Measurements from ENCODE around the gene STRN4. TPM values are rescaled to one million over a fixed set of nuclear protein-coding genes. Genes with fewer than 3 reads are reported as not detected.

Gene STRN4
- total RNA-seq, 1 donor from 2014 or later, result 111 TPM

DNA sequence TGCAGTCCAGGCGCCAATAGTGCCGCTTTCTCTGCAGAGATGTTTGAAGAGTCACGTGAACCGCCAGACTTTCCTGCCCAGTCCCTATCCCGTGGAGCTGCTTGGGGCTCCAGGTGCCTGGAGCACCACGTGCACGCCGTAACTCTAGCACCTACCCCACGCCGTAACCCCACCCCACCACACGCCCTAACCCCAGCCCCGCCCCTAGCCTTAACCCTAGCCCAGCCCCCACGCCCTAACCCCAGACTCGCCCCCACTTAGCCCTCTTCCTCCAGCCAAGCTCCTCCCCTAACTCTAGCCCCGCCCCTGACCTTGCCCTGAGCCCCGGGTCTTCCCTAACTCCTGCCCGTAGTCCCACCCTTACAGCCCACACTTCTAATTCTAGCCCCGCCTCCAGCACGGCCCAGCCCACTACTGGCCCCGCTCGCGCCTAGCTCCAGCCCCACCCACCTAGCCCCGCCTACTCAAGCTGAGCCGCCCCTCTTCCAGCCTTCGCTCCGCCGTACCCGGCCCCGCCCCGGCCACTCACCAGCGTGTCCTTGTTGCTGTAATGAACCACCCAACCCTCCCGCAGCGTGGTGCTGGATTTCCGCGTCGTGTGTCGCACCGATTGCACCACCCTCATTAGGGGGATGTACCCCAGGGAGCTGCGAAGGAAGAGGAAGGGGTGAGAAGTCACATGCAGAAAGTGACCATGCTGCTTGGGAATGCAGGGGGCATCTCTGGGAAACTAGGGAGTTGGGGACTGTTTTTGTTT, 48.9 kb downstream of the STRN4 start:
- H3K4me3 ChIP-seq (ENCODE audit: low read depth, low read length), result no peak overlapping the region
- DNase-seq (ENCODE audit: low read depth), result peak; percentile 29
- H3K36me3 ChIP-seq (ENCODE audit: control insufficient read depth, insufficient read depth, low read length), result peaks cover 5% of the 10 kb centered on the region
- TF ChIP-seq, protein P1, sequence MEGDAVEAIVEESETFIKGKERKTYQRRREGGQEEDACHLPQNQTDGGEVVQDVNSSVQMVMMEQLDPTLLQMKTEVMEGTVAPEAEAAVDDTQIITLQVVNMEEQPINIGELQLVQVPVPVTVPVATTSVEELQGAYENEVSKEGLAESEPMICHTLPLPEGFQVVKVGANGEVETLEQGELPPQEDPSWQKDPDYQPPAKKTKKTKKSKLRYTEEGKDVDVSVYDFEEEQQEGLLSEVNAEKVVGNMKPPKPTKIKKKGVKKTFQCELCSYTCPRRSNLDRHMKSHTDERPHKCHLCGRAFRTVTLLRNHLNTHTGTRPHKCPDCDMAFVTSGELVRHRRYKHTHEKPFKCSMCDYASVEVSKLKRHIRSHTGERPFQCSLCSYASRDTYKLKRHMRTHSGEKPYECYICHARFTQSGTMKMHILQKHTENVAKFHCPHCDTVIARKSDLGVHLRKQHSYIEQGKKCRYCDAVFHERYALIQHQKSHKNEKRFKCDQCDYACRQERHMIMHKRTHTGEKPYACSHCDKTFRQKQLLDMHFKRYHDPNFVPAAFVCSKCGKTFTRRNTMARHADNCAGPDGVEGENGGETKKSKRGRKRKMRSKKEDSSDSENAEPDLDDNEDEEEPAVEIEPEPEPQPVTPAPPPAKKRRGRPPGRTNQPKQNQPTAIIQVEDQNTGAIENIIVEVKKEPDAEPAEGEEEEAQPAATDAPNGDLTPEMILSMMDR (IDR thresholded peaks at IDR 0.05; ENCODE audit: insufficient read depth, low read length, poor library complexity, severe bottlenecking), result no peak
- H3K27me3 ChIP-seq (ENCODE audit: control insufficient read depth, insufficient read depth, low read length), result no peaks in the 10 kb centered on the region

DNA sequence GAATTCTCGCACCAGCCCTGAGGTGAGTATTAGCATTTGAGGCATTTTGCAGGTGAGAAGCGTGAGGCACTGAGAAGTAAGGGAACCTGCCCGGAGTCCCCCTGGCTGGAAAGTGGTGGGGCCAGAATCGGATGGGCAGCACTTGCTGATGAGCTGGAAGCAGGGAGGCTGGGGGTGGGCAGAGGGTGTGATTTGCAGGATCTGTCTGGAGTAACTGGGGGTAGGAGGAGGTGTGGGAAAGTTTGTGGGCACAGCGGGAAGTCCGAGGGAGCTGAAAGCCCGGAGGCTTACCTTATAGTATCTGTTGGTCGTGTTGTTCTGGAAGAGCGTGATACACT, 49.4 kb downstream of the STRN4 start:
- peaks cover 8% of the 10 kb centered on the region for H3K36me3 ChIP-seq (ENCODE audit: control insufficient read depth, insufficient read depth, low read length)
- TF ChIP-seq, protein P1 (IDR thresholded peaks at IDR 0.05; ENCODE audit: insufficient read depth, low read length, poor library complexity, severe bottlenecking), result no peak
- no peak for DNase-seq (ENCODE audit: low read depth)
- no peaks in the 10 kb centered on the region for H3K27me3 ChIP-seq (ENCODE audit: control insufficient read depth, insufficient read depth, low read length)
- H3K4me3 ChIP-seq (ENCODE audit: low read depth, low read length), result no peak overlapping the region

DNA sequence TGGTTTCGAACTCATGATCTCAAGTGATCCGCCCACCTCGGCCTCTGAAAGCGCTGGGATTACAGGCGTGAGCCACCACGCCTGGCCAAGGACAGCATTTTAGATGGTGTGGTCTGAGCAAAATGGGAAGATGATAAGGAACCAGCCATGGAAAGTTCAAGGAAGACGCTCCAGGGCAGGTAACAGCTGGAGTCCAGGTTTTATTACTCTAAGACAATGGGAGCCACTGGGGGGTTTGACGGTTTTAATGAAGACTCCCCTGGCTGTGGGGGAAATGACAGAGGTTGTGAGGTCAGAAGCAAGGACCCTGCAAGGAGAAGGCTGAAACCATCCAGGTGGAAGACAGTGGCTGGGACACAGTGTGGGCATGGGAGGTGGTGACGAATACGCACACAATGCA, 50.2 kb downstream of the STRN4 start:
- TF ChIP-seq, protein P1 (IDR thresholded peaks at IDR 0.05; ENCODE audit: insufficient read depth, low read length, poor library complexity, severe bottlenecking), result no peak
- Histone ChIP-seq H3K36me3 (ENCODE audit: control insufficient read depth, insufficient read depth, low read length) (peaks cover 13% of the 10 kb centered on the region), H3K4me3 (ENCODE audit: low read depth, low read length) (no peak overlapping the region), H3K27me3 (ENCODE audit: control insufficient read depth, insufficient read depth, low read length) (no peaks in the 10 kb centered on the region)
- DNase-seq (ENCODE audit: low read depth), result no peak

DNA sequence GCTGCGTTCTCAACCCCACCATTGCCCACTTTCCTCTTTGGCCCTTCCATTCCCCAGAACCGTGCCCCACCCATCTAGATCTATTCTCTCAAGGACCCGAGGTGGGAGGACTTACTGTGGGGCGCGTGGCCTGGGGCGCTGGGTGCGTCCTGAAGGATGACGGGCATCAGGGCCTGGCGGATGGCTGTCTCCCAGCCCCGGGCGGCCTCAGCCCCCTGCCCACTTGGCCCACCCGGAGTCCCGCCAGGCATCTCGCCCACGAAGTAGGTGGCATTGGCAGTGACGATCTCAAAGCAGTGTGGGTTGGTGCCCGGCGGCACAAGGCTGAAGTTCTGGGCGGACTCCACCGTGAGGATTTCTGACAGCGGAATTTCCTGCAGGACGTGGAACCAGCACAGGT, 52.5 kb downstream of the STRN4 start:
- no peak for DNase-seq (ENCODE audit: low read depth)
- Histone ChIP-seq H3K27me3 (ENCODE audit: control insufficient read depth, insufficient read depth, low read length) (no peaks in the 10 kb centered on the region), H3K4me3 (ENCODE audit: low read depth, low read length) (no peak overlapping the region), H3K36me3 (ENCODE audit: control insufficient read depth, insufficient read depth, low read length) (peaks cover 14% of the 10 kb centered on the region)
- TF ChIP-seq, protein P1 (IDR thresholded peaks at IDR 0.05; ENCODE audit: insufficient read depth, low read length, poor library complexity, severe bottlenecking), result no peak

DNA sequence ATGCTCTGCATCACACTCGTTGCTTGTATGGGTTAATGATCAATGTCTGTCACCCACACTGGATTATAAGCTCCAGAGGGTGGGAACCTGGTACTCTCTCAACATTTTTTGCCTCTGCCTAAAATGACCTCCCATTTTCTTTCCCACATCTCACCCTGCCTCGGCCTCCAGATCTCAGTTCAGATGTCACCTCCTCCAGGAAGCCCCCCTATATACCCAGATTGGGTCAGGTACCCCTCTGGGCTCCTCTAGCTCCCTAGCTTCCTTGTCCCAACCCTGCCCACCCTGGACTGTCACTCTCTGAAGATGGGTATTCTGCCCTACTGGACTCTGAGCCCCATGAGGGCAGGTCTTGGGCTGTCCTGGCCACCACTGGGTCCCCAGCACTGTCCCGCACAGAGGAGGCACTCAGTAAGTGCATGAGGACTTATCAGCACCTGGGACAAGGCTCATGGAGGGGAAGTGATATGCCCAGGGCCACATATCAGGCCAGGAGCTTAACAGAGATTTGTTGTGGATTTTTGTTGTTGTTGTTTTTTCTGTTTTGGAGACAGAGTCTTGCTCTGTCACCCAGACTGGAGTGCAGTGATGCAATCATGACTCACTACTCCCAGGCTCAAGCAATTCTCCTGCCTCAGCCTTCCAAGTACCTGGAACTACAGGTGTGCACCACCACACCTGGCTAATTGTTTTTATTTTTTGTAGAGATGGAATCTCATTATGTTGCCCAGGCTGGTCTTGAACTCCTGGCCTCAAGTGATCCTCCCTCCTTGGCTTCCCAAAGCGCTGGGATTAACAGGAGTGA, 53.1 kb downstream of the STRN4 start:
- no peak overlapping the region for H3K4me3 ChIP-seq (ENCODE audit: low read depth, low read length)
- no peak for DNase-seq (ENCODE audit: low read depth)
- H3K36me3 ChIP-seq (ENCODE audit: control insufficient read depth, insufficient read depth, low read length), result peaks cover 11% of the 10 kb centered on the region
- H3K27me3 ChIP-seq (ENCODE audit: control insufficient read depth, insufficient read depth, low read length), result no peaks in the 10 kb centered on the region
- TF ChIP-seq, protein P1 (IDR thresholded peaks at IDR 0.05; ENCODE audit: insufficient read depth, low read length, poor library complexity, severe bottlenecking), result no peak
